ENCODE data around the gene FAF2. TPM values are rescaled to one million over a fixed set of nuclear protein-coding genes. Genes with fewer than 3 reads are reported as not detected.
"Not testable (repeated sequence)": the region's sequence is repeated elsewhere in the genome, so short reads cannot be mapped to it uniquely, and the experiment has no call there.

Gene FAF2, protein sequence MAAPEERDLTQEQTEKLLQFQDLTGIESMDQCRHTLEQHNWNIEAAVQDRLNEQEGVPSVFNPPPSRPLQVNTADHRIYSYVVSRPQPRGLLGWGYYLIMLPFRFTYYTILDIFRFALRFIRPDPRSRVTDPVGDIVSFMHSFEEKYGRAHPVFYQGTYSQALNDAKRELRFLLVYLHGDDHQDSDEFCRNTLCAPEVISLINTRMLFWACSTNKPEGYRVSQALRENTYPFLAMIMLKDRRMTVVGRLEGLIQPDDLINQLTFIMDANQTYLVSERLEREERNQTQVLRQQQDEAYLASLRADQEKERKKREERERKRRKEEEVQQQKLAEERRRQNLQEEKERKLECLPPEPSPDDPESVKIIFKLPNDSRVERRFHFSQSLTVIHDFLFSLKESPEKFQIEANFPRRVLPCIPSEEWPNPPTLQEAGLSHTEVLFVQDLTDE
- 48.3 and 50.2 TPM in 2 replicates for total RNA-seq

GRCh38 chr5:176447978-176448608, at the start of gene FAF2:
FAF2 (plus strand) TSS chr5:176448385; CDS start chr5:176448408, 23 bp downstream.
- DNase-seq = peak; percentile 99

DNA sequence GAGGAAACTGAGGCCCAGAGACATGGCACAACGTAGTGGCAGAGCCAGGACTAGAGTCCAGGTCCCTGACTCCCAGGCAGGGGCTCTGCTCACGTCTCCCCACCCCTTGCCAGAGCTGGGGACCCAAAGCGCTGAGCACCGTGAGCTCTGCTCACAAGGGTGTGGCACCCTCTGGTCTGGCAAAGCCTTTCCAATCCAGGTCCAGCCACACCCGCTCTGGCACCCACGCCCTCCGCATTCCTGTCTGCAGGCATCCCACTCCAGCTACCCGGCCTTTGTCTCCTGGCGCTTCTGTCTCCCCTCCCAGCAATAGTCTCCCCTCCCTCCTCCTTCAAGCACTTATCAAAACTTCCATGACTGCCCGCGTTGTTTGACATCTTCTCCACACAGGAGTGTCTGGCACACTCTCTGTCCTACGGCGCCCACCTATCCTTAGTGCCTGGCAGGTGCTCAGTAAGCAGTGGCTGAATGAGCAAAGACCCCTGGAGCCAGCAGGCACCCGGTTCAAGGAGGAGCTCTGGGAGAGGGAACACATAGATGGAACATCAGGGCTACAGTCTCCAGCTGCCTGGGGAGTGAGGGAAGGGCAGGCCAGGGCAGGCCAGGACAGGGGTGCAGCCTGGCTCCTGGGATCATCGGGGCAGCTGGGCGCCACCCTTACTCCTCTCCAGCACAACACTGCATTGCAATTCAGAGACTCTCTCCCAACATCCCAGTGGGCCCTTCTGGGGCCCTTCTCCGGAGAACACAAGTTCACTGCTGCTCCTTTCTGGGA, 47.6 kb upstream of the FAF2 start:
- DNase-seq = no peak

- no peak for DNase-seq
Observed at GRCh38 chr5:176401281-176402205, 46.6 kb upstream of the FAF2 start.

- no peak for DNase-seq
Observed at GRCh38 chr5:176405656-176406435, 42.3 kb upstream of the FAF2 start.

- DNase-seq = no peak
Observed at GRCh38 chr5:176406436-176407052, 41.6 kb upstream of the FAF2 start.

- no peak for DNase-seq
Observed at GRCh38 chr5:176407456-176408251, 40.5 kb upstream of the FAF2 start.

DNA sequence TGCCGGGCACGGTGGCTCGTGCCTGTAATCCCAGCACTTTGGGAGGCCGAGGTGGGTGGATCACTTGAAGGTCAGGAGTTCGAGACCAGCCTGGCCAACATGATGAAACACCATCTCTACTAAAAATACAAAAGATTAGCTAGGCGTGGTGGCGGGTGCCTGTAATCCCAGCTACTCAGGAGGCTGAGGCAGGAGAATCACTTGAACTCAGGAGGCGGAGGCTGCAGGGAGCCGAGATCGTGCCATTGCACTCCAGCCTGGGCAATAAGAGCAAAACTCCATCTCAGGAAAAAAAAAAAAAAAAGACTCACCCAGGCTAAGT, 40.0 kb upstream of the FAF2 start:
- DNase-seq = not testable (repeated sequence)

DNA sequence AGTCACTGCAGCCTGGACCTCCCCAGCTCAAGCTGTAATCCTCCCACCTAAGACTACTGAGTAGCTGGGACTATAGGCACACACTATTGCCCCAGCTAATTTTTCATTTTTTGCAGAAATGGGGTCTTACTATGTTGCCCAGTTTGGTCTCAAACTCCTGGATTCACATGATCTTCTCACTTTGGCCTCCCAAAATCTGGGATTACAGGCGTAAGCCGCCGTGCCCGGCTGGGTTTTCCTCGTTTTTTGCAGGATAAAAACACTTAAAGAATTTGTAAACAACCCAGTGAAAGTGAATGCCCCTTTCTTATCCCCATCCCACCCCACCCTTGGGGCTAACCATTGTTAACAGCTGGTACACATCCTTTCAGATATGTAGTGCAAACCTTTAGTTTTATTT, 39.6 kb upstream of the FAF2 start:
- no peak for DNase-seq

- no peak for DNase-seq
Observed at GRCh38 chr5:176409765-176410164, 38.4 kb upstream of the FAF2 start.

DNA sequence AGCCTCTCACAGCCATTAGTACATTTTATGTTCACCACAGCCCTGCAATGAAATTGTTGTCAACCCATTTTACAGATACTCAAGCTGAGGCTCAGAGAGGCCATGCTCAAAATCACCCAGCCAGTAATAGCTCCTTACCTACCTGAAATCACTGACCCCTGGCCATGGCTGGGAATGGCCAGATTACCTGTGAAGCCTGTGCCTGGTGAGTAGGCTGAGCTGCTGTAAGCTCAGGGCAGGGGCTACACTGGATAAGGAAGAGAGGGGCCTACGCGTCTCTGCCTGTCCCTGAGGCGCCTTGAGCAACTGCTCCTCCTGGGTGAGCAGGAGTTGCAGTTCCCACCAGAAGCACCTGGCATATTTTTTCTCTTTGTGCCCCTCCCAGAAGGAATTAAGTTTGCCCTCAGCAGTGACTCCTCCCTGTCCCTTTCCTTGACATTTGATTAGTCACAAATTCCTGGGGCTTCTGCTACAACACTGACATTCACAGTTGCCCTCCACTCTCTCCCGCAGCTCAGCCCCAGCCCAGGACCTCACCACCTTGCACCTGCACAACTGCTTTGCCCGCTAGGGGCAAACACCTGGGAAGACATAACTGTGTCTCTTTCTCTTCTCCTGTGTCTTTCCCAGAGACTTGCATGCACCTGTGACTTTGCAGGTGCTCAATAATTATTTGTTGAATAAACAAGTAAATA, 37.6 kb upstream of the FAF2 start:
- DNase-seq = no peak

GRCh38 chr5:176412517-176413254, 35.5 kb upstream of the FAF2 start:
- DNase-seq = no peak

DNA sequence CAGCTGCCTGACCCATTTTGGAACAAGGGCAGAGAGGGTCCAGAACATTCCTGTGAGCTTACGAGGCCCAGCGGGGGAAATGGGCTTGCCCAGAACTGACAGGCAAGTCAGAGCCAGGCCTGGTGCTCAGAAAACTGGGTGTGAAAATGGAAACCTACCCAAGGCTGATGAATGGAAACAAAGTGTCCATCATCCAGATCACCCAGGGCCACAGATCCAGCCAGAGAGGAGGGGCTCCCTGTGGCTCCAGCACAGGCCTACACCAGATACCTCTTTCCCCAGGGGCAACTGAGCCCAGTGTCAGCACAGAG, 35.0 kb upstream of the FAF2 start:
- DNase-seq = no peak

- DNase-seq = no peak
Observed at GRCh38 chr5:176413709-176414191, 34.4 kb upstream of the FAF2 start.

- no peak for DNase-seq
Observed at GRCh38 chr5:176414704-176415103, 33.5 kb upstream of the FAF2 start.

DNA sequence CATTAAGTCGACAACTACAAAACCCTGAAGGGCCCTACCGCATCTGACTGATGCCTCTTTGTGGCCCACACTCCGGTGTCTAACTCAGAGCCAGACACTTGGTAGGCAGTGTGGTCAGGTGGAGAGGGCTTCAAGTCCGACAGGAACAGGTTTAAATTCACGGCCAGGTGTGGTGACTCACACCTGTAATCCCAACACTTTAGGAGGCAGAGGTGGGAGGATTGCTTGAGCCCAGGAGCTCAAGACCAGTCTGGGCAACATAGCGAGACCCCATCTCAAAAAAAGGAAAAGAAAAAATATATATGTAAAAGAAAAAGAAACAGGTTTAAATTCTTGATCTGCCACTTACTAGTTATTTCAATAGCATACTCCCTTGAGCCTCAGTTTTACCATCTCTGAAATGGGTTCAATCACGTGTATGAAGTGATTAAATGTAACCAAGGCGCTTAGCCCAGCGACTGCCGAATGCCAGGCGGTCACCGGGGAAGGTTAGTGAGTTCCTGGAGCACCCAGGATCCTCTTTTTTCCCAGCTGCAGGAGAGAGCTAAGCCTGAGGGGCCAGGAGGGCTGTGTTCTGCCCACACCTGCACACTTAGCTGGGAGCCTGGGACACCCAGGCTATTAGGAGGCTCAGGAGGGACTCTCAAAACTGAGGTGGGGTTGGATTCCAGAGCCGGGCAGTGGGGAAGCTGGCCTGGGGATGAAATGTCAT, 32.8 kb upstream of the FAF2 start:
- no peak for DNase-seq

- DNase-seq = peak; percentile 92
Observed at GRCh38 chr5:176415952-176416924, 31.9 kb upstream of the FAF2 start, which contains the start of gene CLTB. CLTB (minus strand) TSS chr5:176416539; CDS start chr5:176416363, 176 bp downstream.

DNA sequence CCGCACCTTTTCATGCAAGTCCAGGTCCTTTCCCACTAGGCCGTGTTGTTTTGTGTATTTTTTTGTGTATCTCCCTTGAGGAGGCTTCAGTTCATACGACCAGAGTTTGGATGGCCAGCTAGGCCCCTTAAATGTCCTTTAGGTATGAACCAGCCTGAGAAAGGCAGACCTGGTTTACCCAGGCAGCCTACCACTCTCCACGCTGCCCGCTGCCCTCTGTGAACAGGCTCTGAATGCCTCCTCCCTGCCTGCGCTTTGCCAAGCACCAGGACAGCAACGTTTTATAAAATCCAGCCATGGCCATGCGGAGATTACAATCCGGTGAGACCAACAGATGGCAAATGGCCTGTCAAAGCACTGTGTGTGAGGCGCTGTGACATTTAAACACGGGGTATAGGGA, 31.2 kb upstream of the FAF2 start:
- DNase-seq = no peak
